Measurements from ENCODE around the gene TBC1D1. TPM values are rescaled to one million over a fixed set of nuclear protein-coding genes. Genes with fewer than 3 reads are reported as not detected.

The TBC1D1 gene
- polyA plus RNA-seq, 1 donor (not counting 4 experiments of a cell fraction or from before 2014, with no cell fraction given), result 32.5 TPM

GRCh38 chr4:37960098-37960497 is 69.2 kb downstream of the TBC1D1 start, which contains the start of gene PTTG2:
TSS of gene PTTG2 (plus strand) at chr4:37960398. CDS start at chr4:37960435, 37 bp downstream.
- DNase-seq (ENCODE audit: low read depth, low spot score), result no peak
- no peak within 1 kb of the TSS for H3K27ac ChIP-seq (ENCODE audit: control insufficient read depth, insufficient read depth, low read length)
- dilution Hi-C loops (cut with MboI; ENCODE audit: extremely low pct_ligation_motif_present, low sequenced_read_pairs), result no loop called here
- TF ChIP-seq EZH2 (IDR thresholded peaks at IDR 0.05; ENCODE audit: low read length) (no peak), CTCF (optimal IDR thresholded peaks at IDR 0.05 in 1 of 3, IDR thresholded peaks at IDR 0.05 in 1 of 3, conservative IDR thresholded peaks at IDR 0.05 in 1 of 3; ENCODE audit: extremely low read depth in 1 of 3, insufficient read depth in 2 of 3, low read length in 3 of 3) (no peak)
- H4K20me1 ChIP-seq (ENCODE audit: control insufficient read depth, extremely low read depth, insufficient read depth, low read length), result no peaks in the 10 kb centered on the region
- H2AFZ ChIP-seq (ENCODE audit: control insufficient read depth, low read length), result no peak within 1 kb of the TSS
- no peaks in the 10 kb centered on the region for H3K9me1 ChIP-seq (ENCODE audit: control insufficient read depth, extremely low read depth, insufficient read depth, low read length)
- H3K9me3 ChIP-seq (ENCODE audit: control insufficient read depth, low read depth, low read length), result no peaks in the 10 kb centered on the region
- no peak for FAIRE-seq
- H3K4me1 ChIP-seq (ENCODE audit: control insufficient read depth, extremely low read depth, insufficient read depth, low read length), result no peaks in the 10 kb centered on the region
- H3K79me2 ChIP-seq (ENCODE audit: control insufficient read depth, insufficient read depth, low read length), result no peaks in the 10 kb centered on the region
- no peak within 1 kb of the TSS for H3K4me3 ChIP-seq (ENCODE audit: control insufficient read depth in 2 of 3, extremely low read depth in 1 of 3, insufficient read depth in 2 of 3, low read depth in 1 of 3, low read length in 3 of 3)
- no peaks in the 10 kb centered on the region for H3K27me3 ChIP-seq (ENCODE audit: control insufficient read depth, extremely low read depth, insufficient read depth, low read length)
- no peak within 1 kb of the TSS for H3K4me2 ChIP-seq (ENCODE audit: control insufficient read depth, extremely low read depth, insufficient read depth, low read depth, low read length)
- no peaks in the 10 kb centered on the region for H3K36me3 ChIP-seq (ENCODE audit: control insufficient read depth in 2 of 2, extremely low read depth in 1 of 2, insufficient read depth in 2 of 2, low read length in 2 of 2)
- H3K9ac ChIP-seq (ENCODE audit: control insufficient read depth, extremely low read depth, insufficient read depth, low read length), result no peak within 1 kb of the TSS

- Histone ChIP-seq H3K4me3 (ENCODE audit: control insufficient read depth in 2 of 3, extremely low read depth in 1 of 3, insufficient read depth in 2 of 3, low read depth in 1 of 3, low read length in 3 of 3) (no peak overlapping the region), H3K4me2 (ENCODE audit: control insufficient read depth, extremely low read depth, insufficient read depth, low read depth, low read length) (no peak overlapping the region), H3K79me2 (ENCODE audit: control insufficient read depth, insufficient read depth, low read length) (no peaks in the 10 kb centered on the region), H4K20me1 (ENCODE audit: control insufficient read depth, extremely low read depth, insufficient read depth, low read length) (no peaks in the 10 kb centered on the region), H3K27me3 (ENCODE audit: control insufficient read depth, extremely low read depth, insufficient read depth, low read length) (no peaks in the 10 kb centered on the region), H3K9ac (ENCODE audit: control insufficient read depth, extremely low read depth, insufficient read depth, low read length) (no peak overlapping the region), H3K27ac (ENCODE audit: control insufficient read depth, insufficient read depth, low read length) (no peak overlapping the region), H3K9me1 (ENCODE audit: control insufficient read depth, extremely low read depth, insufficient read depth, low read length) (no peaks in the 10 kb centered on the region), H3K4me1 (ENCODE audit: control insufficient read depth, extremely low read depth, insufficient read depth, low read length) (no peaks in the 10 kb centered on the region), H2AFZ (ENCODE audit: control insufficient read depth, low read length) (no peak overlapping the region), H3K9me3 (ENCODE audit: control insufficient read depth, low read depth, low read length) (no peaks in the 10 kb centered on the region), H3K36me3 (ENCODE audit: control insufficient read depth in 2 of 2, extremely low read depth in 1 of 2, insufficient read depth in 2 of 2, low read length in 2 of 2) (no peaks in the 10 kb centered on the region)
- no peak for DNase-seq (ENCODE audit: low read depth, low spot score)
- TF ChIP-seq CTCF (optimal IDR thresholded peaks at IDR 0.05 in 1 of 3, IDR thresholded peaks at IDR 0.05 in 1 of 3, conservative IDR thresholded peaks at IDR 0.05 in 1 of 3; ENCODE audit: extremely low read depth in 1 of 3, insufficient read depth in 2 of 3, low read length in 3 of 3) (no peak), EZH2 (IDR thresholded peaks at IDR 0.05; ENCODE audit: low read length) (no peak)
- dilution Hi-C loops (cut with MboI; ENCODE audit: extremely low pct_ligation_motif_present, low sequenced_read_pairs), result no loop called here
- no peak for FAIRE-seq
Measured at GRCh38 chr4:37960679-37961450, 70.0 kb downstream of the TBC1D1 start.

All from keratinocyte (primary cell).